Hepatocyte (in vitro differentiated cells): ENCODE measurements around the gene GNAL. TPM values are rescaled to one million over a fixed set of nuclear protein-coding genes. Genes with fewer than 3 reads are reported as not detected.

Experiments used
- DNase-seq: peaks from one replicate; pipeline ENCODE4 v3.0.0-alpha.2; 2016; ENCODE audit warnings: low spot score
- H2AFZ ChIP-seq: fragments of 200-600 bp; sonication (generic); 2 replicates; pipeline ENCODE4 v1.6.0; 2016; ENCODE audit warnings: antibody characterized with exemption, mild to moderate bottlenecking
- H3K27ac ChIP-seq: fragments of 200-600 bp; sonication (generic); 2 replicates; pipeline ENCODE4 v1.5.1; 2016; ENCODE audit warnings: mild to moderate bottlenecking
- H3K27me3 ChIP-seq: fragments of 200-600 bp; sonication (generic); 2 replicates; pipeline ENCODE4 v1.6.1; 2016
- H3K36me3 ChIP-seq: fragments of 200-600 bp; sonication (generic); replicated peaks from 2 replicates; pipeline ENCODE4 v1.5.1; 2016; ENCODE audit warnings: low read depth; ENCODE audit not compliant: insufficient read depth
- H3K4me1 ChIP-seq: fragments of 200-600 bp; sonication (generic); 2 replicates; pipeline ENCODE4 v1.5.1; 2016; ENCODE audit warnings: mild to moderate bottlenecking, moderate library complexity; ENCODE audit not compliant: insufficient read depth
- H3K4me2 ChIP-seq: fragments of 200-600 bp; sonication (generic); 2 replicates; pipeline ENCODE4 v1.6.0; 2016
- H3K4me3 ChIP-seq: fragments of 200-600 bp; sonication (generic); 2 replicates; pipeline ENCODE4 v1.5.1; 2016; ENCODE audit warnings: mild to moderate bottlenecking
- H3K79me2 ChIP-seq: fragments of 200-600 bp; sonication (generic); 2 replicates; pipeline ENCODE4 v1.6.0; 2017; ENCODE audit warnings: mild to moderate bottlenecking
- H3K9me2 ChIP-seq: fragments of 200-600 bp; sonication (generic); replicated peaks from 2 replicates; pipeline ENCODE4 v1.6.0; 2017; ENCODE audit warnings: mild to moderate bottlenecking; ENCODE audit not compliant: insufficient read depth
- H3K9me3 ChIP-seq: fragments of 200-600 bp; sonication (generic); 2 replicates; pipeline ENCODE4 v1.5.1; 2016; ENCODE audit warnings: low read depth, mild to moderate bottlenecking
- H4K20me1 ChIP-seq: fragments of 200-600 bp; sonication (generic); 2 replicates; pipeline ENCODE4 v1.6.0; 2016; ENCODE audit warnings: mild to moderate bottlenecking; ENCODE audit not compliant: insufficient read depth, poor library complexity, severe bottlenecking
- EZH2 ChIP-seq: fragments of 200-600 bp; sonication (generic); IDR thresholded peaks from 2 replicates; pipeline ENCODE4 v1.6.1; 2016; ENCODE audit warnings: antibody characterized with exemption, mild to moderate bottlenecking, borderline replicate concordance
- EZH2phosphoT487 ChIP-seq: fragments of 200-600 bp; sonication (generic); IDR thresholded peaks from one replicate; pipeline ENCODE4 v1.6.1; 2018; ENCODE audit warnings: antibody characterized with exemption, mild to moderate bottlenecking, low read depth, moderate library complexity; ENCODE audit not compliant: unreplicated experiment, severe bottlenecking
- WGBS: methylation state at CpG from one replicate; pipeline ENCODE4 v1.1.6; 2016; ENCODE audit warnings: low lambda C conversion rate; ENCODE audit errors: missing lambda C conversion rate; 5-methylcytosine and 5-hydroxymethylcytosine counted together
- polyA plus RNA-seq: library from polyadenylated mRNA; unstranded; fragments of >200 nt; fragmentation: Nextera tagmentation; extraction: Ambion mirVana; gene quantifications from 2 replicates; pipeline ENCODE4 v1.2.1, GENCODE V29; 2016
- total RNA-seq: library from RNA; depleted of rRNA; stranded (reverse); fragments of >200 nt; gene quantifications from 2 replicates; pipeline ENCODE4 v1.2.3, GENCODE V29; 2014
- TF ChIP-seq, protein P1 (sequence below): fragments of 200-600 bp; sonication (generic); IDR thresholded peaks from 2 replicates; pipeline ENCODE4 v1.5.1; 2016; ENCODE audit warnings: antibody characterized with exemption, mild to moderate bottlenecking; ENCODE audit not compliant: poor library complexity

Gene GNAL
- total and polyA plus RNA-seq, 2 experiments from 2014 or later = 4.4 to 5.2 TPM

DNA sequence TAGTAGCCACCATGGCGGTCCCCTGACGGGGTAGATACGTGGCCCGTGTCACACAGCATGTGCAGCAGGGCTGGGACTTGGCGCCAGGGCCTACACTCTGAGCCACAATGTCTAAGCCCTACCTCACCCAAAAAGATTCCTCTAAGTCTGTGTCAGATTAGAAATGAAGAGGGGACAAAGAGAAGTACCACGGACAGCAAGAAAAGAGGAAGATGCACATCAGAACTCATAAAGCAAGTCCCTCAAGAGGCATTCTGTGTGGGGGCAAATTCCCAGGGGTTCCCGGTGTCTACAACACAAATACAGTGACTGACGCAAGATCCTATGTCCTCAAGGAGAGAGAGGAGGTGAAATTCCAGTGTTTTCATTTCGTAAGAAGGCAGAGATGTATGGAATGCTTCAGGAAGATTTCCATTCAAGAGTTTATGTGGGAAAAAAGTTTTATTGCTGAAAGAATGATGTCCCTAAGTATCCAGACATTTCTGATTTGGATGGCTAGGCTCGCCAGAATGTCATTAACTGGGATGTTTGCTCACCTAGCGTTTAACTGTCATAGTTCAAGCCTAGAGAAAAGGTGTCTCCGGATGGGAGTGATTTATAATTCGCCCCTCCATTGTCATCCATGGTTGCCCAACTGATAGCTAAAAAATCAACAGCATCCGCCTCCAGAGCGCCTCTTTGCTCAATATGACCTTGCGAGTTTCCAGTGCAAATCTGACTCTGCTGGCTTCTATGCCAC lies 86.5 kb downstream of the GNAL start:
- TF ChIP-seq, protein P1, sequence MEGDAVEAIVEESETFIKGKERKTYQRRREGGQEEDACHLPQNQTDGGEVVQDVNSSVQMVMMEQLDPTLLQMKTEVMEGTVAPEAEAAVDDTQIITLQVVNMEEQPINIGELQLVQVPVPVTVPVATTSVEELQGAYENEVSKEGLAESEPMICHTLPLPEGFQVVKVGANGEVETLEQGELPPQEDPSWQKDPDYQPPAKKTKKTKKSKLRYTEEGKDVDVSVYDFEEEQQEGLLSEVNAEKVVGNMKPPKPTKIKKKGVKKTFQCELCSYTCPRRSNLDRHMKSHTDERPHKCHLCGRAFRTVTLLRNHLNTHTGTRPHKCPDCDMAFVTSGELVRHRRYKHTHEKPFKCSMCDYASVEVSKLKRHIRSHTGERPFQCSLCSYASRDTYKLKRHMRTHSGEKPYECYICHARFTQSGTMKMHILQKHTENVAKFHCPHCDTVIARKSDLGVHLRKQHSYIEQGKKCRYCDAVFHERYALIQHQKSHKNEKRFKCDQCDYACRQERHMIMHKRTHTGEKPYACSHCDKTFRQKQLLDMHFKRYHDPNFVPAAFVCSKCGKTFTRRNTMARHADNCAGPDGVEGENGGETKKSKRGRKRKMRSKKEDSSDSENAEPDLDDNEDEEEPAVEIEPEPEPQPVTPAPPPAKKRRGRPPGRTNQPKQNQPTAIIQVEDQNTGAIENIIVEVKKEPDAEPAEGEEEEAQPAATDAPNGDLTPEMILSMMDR = no peak
- no peak for TF ChIP-seq EZH2phosphoT487
- TF ChIP-seq EZH2 = no peak
- Histone ChIP-seq H4K20me1 (no peaks in the 10 kb centered on the region), H3K9me3 (no peaks in the 10 kb centered on the region), H3K4me2 (no peak overlapping the region), H3K27ac (no peak overlapping the region), H3K9me2 (no peaks in the 10 kb centered on the region), H3K4me1 (no peaks in the 10 kb centered on the region), H3K4me3 (no peak overlapping the region), H3K36me3 (no peaks in the 10 kb centered on the region), H3K27me3 (no peaks in the 10 kb centered on the region), H2AFZ (no peak overlapping the region), H3K79me2 (no peaks in the 10 kb centered on the region)
- no peak for DNase-seq
- 90% methylated on average over 16 of the region's 16 CpGs for WGBS

DNA sequence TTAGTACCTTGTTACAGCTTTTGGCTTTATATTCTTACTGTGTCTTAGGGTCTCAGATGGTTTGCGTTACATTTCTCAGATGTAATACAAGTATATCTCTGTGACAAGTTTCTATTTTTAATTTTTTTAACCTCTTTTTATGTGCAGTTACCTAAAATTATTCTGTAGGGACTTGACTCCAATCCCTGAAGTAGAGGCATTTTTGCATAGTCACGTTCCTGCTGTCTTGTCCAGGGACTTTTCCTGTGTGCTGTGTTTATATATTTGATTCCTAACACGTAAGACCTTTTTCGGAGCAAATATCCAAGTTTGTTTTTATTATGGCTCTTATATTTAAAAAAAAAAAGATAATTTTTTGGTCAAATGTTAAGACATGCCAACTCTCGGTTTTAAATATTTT lies 91.0 kb downstream of the GNAL start:
- no peaks in the 10 kb centered on the region for H3K9me2 ChIP-seq
- H4K20me1 ChIP-seq = no peaks in the 10 kb centered on the region
- no peaks in the 10 kb centered on the region for H3K36me3 ChIP-seq
- no peak overlapping the region for H3K27ac ChIP-seq
- H3K9me3 ChIP-seq = no peaks in the 10 kb centered on the region
- H3K27me3 ChIP-seq = no peaks in the 10 kb centered on the region
- no peak overlapping the region for H2AFZ ChIP-seq
- H3K4me2 ChIP-seq = no peak overlapping the region
- whole genome bisulfite sequencing = 84% methylated on average over 5 of the region's 5 CpGs
- TF ChIP-seq, protein P1 = no peak
- no peak for TF ChIP-seq EZH2
- no peak for TF ChIP-seq EZH2phosphoT487
- DNase-seq = no peak
- no peaks in the 10 kb centered on the region for H3K79me2 ChIP-seq
- H3K4me3 ChIP-seq = no peak overlapping the region
- H3K4me1 ChIP-seq = no peaks in the 10 kb centered on the region

DNA sequence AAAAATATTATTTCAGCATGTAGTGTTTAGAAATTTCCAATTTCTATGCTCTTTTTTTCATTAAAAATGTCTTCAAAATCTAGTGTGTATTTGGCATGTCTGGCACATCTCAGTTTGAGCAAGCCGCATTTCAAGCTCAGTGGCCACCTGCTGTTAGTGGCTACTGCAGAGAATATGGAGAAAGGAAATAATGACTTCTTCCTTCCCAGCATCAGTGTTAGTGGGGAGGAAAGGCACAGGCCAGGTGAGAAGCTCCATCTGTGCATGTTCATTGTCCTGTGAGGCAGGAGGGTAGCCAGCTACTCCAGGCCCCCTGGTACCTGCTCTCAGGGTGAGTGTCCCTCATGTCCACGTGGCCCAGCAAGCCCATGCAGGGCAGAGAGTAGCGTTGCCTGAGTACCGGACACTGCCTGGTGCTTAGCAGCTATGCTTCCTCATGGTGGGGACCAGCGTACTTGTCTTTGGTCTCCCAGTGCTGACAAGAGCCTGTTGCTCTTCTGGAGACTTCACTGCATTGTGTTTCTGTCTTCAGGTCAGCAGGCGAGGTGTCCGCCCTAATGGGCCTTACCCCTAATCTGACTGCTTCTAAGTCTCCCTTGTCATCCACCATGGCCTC lies 94.8 kb downstream of the GNAL start:
- no peak overlapping the region for H3K4me2 ChIP-seq
- H3K4me1 ChIP-seq = no peaks in the 10 kb centered on the region
- H2AFZ ChIP-seq = no peak overlapping the region
- H4K20me1 ChIP-seq = no peaks in the 10 kb centered on the region
- no peak overlapping the region for H3K27ac ChIP-seq
- TF ChIP-seq, protein P1 = no peak
- H3K36me3 ChIP-seq = no peaks in the 10 kb centered on the region
- DNase-seq = no peak
- no peak overlapping the region for H3K4me3 ChIP-seq
- H3K79me2 ChIP-seq = no peaks in the 10 kb centered on the region
- 92% methylated on average over 7 of the region's 7 CpGs for WGBS
- no peaks in the 10 kb centered on the region for H3K27me3 ChIP-seq
- no peaks in the 10 kb centered on the region for H3K9me2 ChIP-seq
- H3K9me3 ChIP-seq = no peaks in the 10 kb centered on the region
